AG04450 (cell line): Measurements from ENCODE around the gene RTN4RL1. TPM values are rescaled to one million over a fixed set of nuclear protein-coding genes. Genes with fewer than 3 reads are reported as not detected.
"Not testable (repeated sequence)": the region's sequence is repeated elsewhere in the genome, so short reads cannot be mapped to it uniquely, and the experiment has no call there.

Experiments used
- CTCF ChIA-PET: fragments of 300-600, 350-600 bp; formaldehyde crosslinking; extraction: SDS; loops from one replicate; lab custom pipeline; 2022; ENCODE audit warnings: antibody characterized with exemption, inconsistent platforms; lab: Charles Lee
- POLR2A ChIA-PET: fragments of 350-600 bp; formaldehyde crosslinking; extraction: SDS; loops from one replicate; lab custom pipeline; 2021; ENCODE audit warnings: antibody characterized with exemption, inconsistent platforms; lab: Yijun Ruan, JAX
- DNase-seq: peaks from one replicate; pipeline ENCODE4 v3.0.0-alpha.2; 2011; ENCODE audit warnings: low read depth, low spot score
- H3K27ac ChIP-seq: one replicate; pipeline ENCODE4 v1.5.1; 2012; ENCODE audit warnings: low read depth, low read length, control low read depth
- H3K27me3 ChIP-seq: one replicate; pipeline ENCODE4 v1.6.0; 2012; ENCODE audit warnings: low read length; ENCODE audit not compliant: control insufficient read depth, insufficient read depth
- H3K4me3 ChIP-seq: 2 replicates; pipeline ENCODE4 v1.5.1; 2011; ENCODE audit warnings: mild to moderate bottlenecking, low read depth, low read length, control low read depth
- H3K9me3 ChIP-seq: 2 replicates; pipeline ENCODE4 v1.5.1; 2012; ENCODE audit warnings: low read length; ENCODE audit not compliant: control insufficient read depth, insufficient read depth
- polyA plus RNA-seq: library from polyadenylated mRNA; depleted of rRNA; stranded (reverse); fragments of >200 nt; gene quantifications from 2 replicates; pipeline ENCODE4 v1.2.3, GENCODE V29; 2011
- TF ChIP-seq, protein P1 (sequence below): IDR thresholded peaks from 2 replicates; pipeline ENCODE4 v1.5.1; 2011; ENCODE audit warnings: low read depth, low read length, control low read depth, inconsistent platforms

Gene RTN4RL1
- polyA plus RNA-seq, 1 experiment: 0.04 TPM

DNA sequence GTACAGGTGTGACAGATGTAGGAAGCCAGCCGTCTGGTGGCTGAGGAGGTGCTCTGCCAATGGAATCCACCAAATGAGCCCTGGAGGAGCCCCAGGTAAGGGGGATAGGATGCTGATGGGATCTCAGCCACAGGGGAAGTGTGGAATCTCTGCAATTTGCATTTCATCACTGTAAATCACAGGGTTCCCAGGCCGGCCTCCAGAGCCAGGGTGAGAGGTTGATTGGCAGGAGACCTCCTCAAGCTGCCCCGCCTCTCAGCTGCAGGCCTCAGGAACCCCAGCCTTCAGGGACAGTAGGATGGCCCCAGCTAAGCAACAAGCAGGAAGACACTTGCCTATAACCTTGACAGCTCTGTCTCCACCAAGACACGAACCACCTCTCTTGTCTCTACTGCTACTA lies 39.4 kb downstream of the RTN4RL1 start:
- Histone ChIP-seq H3K4me3 (no peak overlapping the region), H3K9me3 (no peaks in the 10 kb centered on the region), H3K27ac (no peak overlapping the region), H3K27me3 (peaks cover 4% of the 10 kb centered on the region)
- DNase-seq: no peak
- POLR2A ChIA-PET: no interaction called here
- CTCF ChIA-PET: no interaction called here
- TF ChIP-seq, protein P1, sequence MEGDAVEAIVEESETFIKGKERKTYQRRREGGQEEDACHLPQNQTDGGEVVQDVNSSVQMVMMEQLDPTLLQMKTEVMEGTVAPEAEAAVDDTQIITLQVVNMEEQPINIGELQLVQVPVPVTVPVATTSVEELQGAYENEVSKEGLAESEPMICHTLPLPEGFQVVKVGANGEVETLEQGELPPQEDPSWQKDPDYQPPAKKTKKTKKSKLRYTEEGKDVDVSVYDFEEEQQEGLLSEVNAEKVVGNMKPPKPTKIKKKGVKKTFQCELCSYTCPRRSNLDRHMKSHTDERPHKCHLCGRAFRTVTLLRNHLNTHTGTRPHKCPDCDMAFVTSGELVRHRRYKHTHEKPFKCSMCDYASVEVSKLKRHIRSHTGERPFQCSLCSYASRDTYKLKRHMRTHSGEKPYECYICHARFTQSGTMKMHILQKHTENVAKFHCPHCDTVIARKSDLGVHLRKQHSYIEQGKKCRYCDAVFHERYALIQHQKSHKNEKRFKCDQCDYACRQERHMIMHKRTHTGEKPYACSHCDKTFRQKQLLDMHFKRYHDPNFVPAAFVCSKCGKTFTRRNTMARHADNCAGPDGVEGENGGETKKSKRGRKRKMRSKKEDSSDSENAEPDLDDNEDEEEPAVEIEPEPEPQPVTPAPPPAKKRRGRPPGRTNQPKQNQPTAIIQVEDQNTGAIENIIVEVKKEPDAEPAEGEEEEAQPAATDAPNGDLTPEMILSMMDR: no peak

DNA sequence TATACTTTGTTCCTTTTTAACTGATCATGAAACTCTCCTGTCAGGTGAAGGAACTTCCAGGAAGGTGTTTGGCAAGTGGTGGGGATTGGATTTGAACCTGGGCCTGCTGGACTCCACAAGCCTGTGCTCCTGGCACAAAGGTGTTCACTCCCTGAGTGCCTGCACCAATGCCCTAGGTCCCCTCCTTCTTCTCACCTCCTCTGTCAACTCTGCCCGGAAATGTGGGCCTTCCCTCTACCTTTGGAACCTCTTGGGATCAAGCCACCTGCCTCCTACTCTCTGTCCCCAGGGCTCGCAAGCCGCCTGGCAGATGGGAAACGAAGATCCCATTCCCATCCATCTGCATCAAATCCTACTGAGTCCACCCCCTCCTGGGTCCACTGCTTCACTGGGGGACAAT lies 40.0 kb downstream of the RTN4RL1 start:
- Histone ChIP-seq H3K4me3 (no peak overlapping the region), H3K27ac (no peak overlapping the region), H3K27me3 (peaks cover 4% of the 10 kb centered on the region), H3K9me3 (no peaks in the 10 kb centered on the region)
- DNase-seq: no peak
- TF ChIP-seq, protein P1: no peak
- ChIA-PET POLR2A (no interaction called here), CTCF (no interaction called here)

DNA sequence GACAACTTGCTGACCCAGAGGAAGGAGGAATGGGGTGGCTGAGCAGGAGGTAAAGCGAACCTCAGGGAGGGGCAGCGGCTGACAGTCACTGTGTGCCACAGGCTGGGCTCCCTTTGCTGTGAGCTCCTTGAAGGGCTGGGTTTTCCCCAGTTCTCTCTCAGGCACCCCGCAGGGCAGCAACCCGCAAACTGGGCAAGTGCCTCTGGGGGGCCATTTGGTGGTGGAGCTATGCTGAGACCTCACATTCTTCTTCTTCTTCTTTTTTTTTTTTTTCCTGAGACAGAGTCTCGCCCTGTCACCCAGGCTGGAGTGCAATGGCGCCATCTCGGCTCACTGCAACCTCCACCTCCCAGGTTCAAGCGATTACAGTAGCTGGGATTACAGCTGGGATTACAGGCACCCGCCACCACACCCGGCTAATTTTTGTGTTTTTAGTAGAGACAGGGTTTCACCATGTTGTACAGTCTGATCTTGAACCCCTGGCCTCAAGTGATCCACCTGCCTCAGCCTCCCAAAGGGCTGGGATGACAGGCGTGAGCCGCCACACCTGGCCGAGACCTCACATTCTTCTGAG lies 42.3 kb downstream of the RTN4RL1 start:
- H3K9me3 ChIP-seq, H3K27ac ChIP-seq, H3K4me3 ChIP-seq, CTCF ChIA-PET, POLR2A ChIA-PET, DNase-seq: not testable (repeated sequence)
- H3K27me3 ChIP-seq: peaks cover 20% of the 10 kb centered on the region

DNA sequence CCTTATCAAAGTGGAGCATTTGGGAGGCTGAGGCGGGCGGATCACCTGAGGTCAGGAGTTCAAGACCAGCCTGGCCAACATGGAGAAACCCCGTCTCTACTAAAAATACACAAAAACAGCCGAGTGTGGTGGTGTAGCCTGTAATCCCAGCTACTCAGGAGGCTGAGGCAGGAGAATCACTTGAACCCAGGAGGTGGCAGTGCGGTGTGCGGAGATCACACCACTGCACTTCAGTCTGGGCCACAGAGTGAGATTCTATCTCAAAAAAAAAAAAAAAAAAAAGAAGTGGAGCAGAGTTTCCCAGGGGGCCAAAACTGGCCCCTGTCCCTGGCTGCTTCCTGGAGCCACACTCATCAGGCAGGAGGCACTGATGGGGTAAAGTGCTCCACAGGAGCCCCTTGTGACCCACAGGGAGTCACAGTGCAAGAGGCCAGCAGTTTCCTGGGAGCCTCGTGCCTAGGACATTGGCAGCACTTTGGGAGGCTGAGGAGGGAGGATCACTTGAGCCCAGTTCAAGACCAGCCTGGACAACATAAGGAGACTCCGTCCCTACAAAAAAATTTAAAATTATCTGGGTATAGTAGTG lies 44.4 kb downstream of the RTN4RL1 start:
- no peak for DNase-seq
- POLR2A ChIA-PET: interaction anchor here (0.7 kb wide), 1 partner anchor 18 kb away, joined by 4 read pairs; no protein-coding TSS in a partner anchor
- CTCF ChIA-PET: no interaction called here

DNA sequence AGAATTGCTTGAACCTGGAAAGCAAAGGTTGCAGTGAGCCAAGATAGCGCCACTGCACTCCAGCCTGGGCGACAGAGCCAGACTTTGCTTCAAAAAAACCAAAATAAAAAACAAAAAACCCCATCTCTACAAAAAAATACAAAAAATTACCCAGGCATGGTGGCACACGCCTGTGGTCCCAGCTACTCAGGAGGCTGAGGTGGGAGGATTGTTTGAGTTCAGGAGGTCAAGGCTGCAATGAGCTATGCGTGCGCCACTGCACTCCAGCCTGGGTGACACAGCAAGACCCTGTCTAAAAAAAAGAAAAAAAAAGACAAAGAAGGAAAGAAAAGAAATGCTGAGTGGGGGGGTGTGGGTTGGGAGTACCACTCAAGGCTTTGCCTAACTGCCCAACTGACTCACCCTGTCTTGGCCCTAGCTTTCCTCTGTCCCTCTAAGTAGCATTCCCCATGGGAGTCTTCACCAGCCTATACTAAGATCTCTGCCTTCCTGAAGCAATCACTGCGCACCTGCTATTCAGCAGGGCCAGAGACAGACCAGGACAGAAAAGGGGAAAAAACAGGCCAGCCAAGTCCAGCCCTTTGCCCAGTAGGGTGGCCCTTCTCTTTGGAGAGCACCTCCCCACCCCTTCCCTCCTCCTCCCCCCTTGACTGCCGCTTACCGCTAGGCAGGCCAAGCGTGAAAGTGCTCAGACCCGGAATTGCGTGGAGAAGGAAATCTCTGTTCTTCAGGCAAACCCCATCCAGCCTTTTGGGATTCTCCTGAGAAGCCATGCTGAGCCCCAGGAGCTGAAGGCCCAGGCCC lies 45.8 kb downstream of the RTN4RL1 start:
- Histone ChIP-seq H3K27me3 (peaks cover 52% of the 10 kb centered on the region), H3K4me3 (no peak overlapping the region), H3K27ac (no peak overlapping the region), H3K9me3 (no peaks in the 10 kb centered on the region; the same call in 1 of the 2 replicates)
- POLR2A ChIA-PET: interaction anchor here (0.6 kb wide), 1 partner anchor 225 kb away, joined by 3 read pairs; no protein-coding TSS in a partner anchor
- CTCF ChIA-PET: interaction anchor here (1.0 kb wide), 1 partner anchor 57 kb away, joined by 3 read pairs; no protein-coding TSS in a partner anchor
- TF ChIP-seq, protein P1: no peak
- no peak for DNase-seq

More for the DNA sequence above, 44.4 kb downstream of the RTN4RL1 start:
- H3K4me3 ChIP-seq: no peak overlapping the region
- TF ChIP-seq, protein P1: no peak
- H3K9me3 ChIP-seq: no peaks in the 10 kb centered on the region; the same call in 1 of the 2 replicates
- peaks cover 40% of the 10 kb centered on the region for H3K27me3 ChIP-seq
- H3K27ac ChIP-seq: no peak overlapping the region
